Measurements from ENCODE around the gene MEGF10. TPM values are rescaled to one million over a fixed set of nuclear protein-coding genes. Genes with fewer than 3 reads are reported as not detected.

The MEGF10 gene
- total and polyA plus RNA-seq, 10 donors, result 0.02 to 2.2 (median 0.22) TPM

- no peaks in the 10 kb centered on the region for H3K9me3 ChIP-seq
- no peaks in the 10 kb centered on the region for H3K36me3 ChIP-seq
- no peak overlapping the region for H3K27ac ChIP-seq
- intact Hi-C loops (cut with DNase I; ENCODE audit: low total_unique reads), result no loop called here
- no peak for DNase-seq
- H3K27me3 ChIP-seq (replicated peaks in 1 of 7), result peaks cover 0 to 26% (median 0%) of the 10 kb centered on the region in 7 donors
- no peak overlapping the region for H3K4me3 ChIP-seq
- H3K4me1 ChIP-seq, result no peaks in the 10 kb centered on the region
- TF ChIP-seq POLR2A (IDR thresholded peaks at IDR 0.05) (no peak), POLR2AphosphoS5 (IDR thresholded peaks at IDR 0.05) (no peak), CTCF (IDR thresholded peaks at IDR 0.05 in 8 of 11, conservative IDR thresholded peaks at IDR 0.05 in 3 of 11) (no peak)
- WGBS, 5 donors, result 83 to 92% (median 88%) methylated on average over 11 of the region's 11 CpGs
Observed at GRCh38 chr5:127280491-127281220, 9.9 kb upstream of the MEGF10 start.

GRCh38 chr5:127281609-127282008 lies 9.0 kb upstream of the MEGF10 start:
- no peaks in the 10 kb centered on the region for H3K4me1 ChIP-seq
- H3K4me3 ChIP-seq, result no peak overlapping the region
- H3K27ac ChIP-seq, result no peak overlapping the region
- WGBS, 5 donors, result 77 to 96% (median 84%) methylated on average over 4 of the region's 4 CpGs
- TF ChIP-seq CTCF (IDR thresholded peaks at IDR 0.05 in 8 of 11, conservative IDR thresholded peaks at IDR 0.05 in 3 of 11) (no peak), POLR2A (IDR thresholded peaks at IDR 0.05) (no peak)
- no peaks in the 10 kb centered on the region for H3K9me3 ChIP-seq
- no peaks in the 10 kb centered on the region for H3K36me3 ChIP-seq
- no peak for DNase-seq
- intact Hi-C loops (cut with DNase I; ENCODE audit: low total_unique reads), result no loop called here
- H3K27me3 ChIP-seq (replicated peaks in 1 of 7), result peaks cover 0 to 31% (median 0%) of the 10 kb centered on the region in 7 donors

- TF ChIP-seq POLR2AphosphoS5 (IDR thresholded peaks at IDR 0.05) (no peak), POLR2A (IDR thresholded peaks at IDR 0.05) (no peak), CTCF (IDR thresholded peaks at IDR 0.05 in 8 of 11, conservative IDR thresholded peaks at IDR 0.05 in 3 of 11) (no peak)
- H3K9me3 ChIP-seq, result peaks cover 0 to 11% (median 5%) of the 10 kb centered on the region in 8 donors
- no peak for DNase-seq
- no peaks in the 10 kb centered on the region for H3K36me3 ChIP-seq
- H3K4me3 ChIP-seq, result no peak overlapping the region
- WGBS, 5 donors, result 87 to 100% (median 95%) methylated on average over 1 of the region's 1 CpG
- intact Hi-C loops (cut with DNase I; ENCODE audit: low total_unique reads), result no loop called here
- peaks cover 0 to 70% (median 16%) of the 10 kb centered on the region in 7 donors for H3K27me3 ChIP-seq (replicated peaks in 1 of 7)
- no peak overlapping the region for H3K27ac ChIP-seq
- peaks cover 3 to 20% (median 13%) of the 10 kb centered on the region in 6 donors for H3K4me1 ChIP-seq
Observed at GRCh38 chr5:127288676-127289075, 1.9 kb upstream of the MEGF10 start.

- 25 to 30% (median 28%) methylated on average over 25 to 28 of the region's 28 CpGs for WGBS, 5 donors
- peaks cover 3 to 20% (median 13%) of the 10 kb centered on the region in 6 donors for H3K4me1 ChIP-seq
- peaks cover 0 to 61% (median 16%) of the 10 kb centered on the region in 7 donors for H3K27me3 ChIP-seq (replicated peaks in 1 of 7)
- no peak for DNase-seq
- no peaks in the 10 kb centered on the region for H3K36me3 ChIP-seq
- peak overlapping the region in 5 of 8 donors; percentile 11 to 62 (median 26) for H3K4me3 ChIP-seq
- intact Hi-C loops (cut with DNase I; ENCODE audit: low total_unique reads), result no loop called here
- H3K9me3 ChIP-seq, result peaks cover 0 to 11% (median 5%) of the 10 kb centered on the region in 8 donors
- H3K27ac ChIP-seq, result no peak overlapping the region
- TF ChIP-seq CTCF (IDR thresholded peaks at IDR 0.05 in 8 of 11, conservative IDR thresholded peaks at IDR 0.05 in 3 of 11) (no peak), POLR2A (IDR thresholded peaks at IDR 0.05) (no peak), POLR2AphosphoS5 (IDR thresholded peaks at IDR 0.05) (no peak)
Observed at GRCh38 chr5:127290946-127291693, 524 bp downstream of the MEGF10 start.

Data from spleen (tissue), 11 donors.